ENCODE measurements around the gene CLOCK.

DNA sequence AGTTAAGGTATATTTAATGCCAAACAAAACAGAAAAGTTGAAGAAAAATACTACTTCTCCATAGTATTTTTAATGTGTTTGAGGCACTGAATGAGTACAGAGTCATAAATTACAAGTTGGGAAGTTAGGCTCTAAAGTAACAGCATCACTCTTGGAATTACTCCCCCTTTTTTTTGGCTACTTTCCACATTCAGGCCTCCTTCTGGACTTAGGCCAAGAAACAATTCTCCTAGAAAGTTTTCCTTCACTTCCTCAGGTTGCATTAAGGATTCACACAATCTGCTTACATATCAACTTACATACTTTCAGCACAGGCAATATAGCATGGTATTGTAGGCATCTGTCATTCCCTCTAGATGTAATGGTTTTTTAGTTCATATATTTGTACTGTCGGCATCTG, 98.9 kb downstream of the CLOCK start:
- TF ChIP-seq, protein P1, sequence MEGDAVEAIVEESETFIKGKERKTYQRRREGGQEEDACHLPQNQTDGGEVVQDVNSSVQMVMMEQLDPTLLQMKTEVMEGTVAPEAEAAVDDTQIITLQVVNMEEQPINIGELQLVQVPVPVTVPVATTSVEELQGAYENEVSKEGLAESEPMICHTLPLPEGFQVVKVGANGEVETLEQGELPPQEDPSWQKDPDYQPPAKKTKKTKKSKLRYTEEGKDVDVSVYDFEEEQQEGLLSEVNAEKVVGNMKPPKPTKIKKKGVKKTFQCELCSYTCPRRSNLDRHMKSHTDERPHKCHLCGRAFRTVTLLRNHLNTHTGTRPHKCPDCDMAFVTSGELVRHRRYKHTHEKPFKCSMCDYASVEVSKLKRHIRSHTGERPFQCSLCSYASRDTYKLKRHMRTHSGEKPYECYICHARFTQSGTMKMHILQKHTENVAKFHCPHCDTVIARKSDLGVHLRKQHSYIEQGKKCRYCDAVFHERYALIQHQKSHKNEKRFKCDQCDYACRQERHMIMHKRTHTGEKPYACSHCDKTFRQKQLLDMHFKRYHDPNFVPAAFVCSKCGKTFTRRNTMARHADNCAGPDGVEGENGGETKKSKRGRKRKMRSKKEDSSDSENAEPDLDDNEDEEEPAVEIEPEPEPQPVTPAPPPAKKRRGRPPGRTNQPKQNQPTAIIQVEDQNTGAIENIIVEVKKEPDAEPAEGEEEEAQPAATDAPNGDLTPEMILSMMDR (conservative IDR thresholded peaks at IDR 0.05) = no peak
- TF ChIP-seq EZH2 (IDR thresholded peaks at IDR 0.05; ENCODE audit: low read depth) = no peak
